Measurements from ENCODE around the gene MYO1B.
"Not testable (repeated sequence)": the region's sequence is repeated elsewhere in the genome, so short reads cannot be mapped to it uniquely, and the experiment has no call there.

MYO1B gene

GRCh38 chr2:191405546-191405945, 160.3 kb downstream of the MYO1B start:
- DNase-seq (ENCODE audit: low spot score): no peak

- no peak for DNase-seq (ENCODE audit: low spot score)
These were observed 165.6 kb downstream of the MYO1B start for GRCh38 chr2:191410646-191411436.

DNA sequence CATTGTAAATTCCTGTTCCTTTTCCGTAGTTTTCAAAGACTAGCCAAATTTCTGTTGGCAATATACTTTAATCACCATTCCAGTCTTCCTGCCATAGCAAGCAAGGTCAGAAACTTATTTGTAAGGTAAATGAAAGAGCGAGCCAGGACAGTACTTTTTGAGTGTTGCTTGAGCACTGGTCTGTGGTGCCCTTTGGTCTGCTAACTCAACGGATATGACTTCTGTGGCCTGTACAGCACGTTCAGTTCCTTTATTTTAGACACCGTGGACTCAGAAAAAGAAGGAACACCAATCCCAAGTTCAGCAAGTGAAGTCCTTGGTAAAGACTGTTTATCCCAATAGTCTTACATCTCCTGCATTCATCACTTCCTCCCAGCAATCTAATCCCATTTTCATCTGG, 166.3 kb downstream of the MYO1B start:
- DNase-seq (ENCODE audit: low spot score): no peak

- no peak for DNase-seq (ENCODE audit: low spot score)
These were observed 167.1 kb downstream of the MYO1B start for GRCh38 chr2:191412353-191412752.

DNA sequence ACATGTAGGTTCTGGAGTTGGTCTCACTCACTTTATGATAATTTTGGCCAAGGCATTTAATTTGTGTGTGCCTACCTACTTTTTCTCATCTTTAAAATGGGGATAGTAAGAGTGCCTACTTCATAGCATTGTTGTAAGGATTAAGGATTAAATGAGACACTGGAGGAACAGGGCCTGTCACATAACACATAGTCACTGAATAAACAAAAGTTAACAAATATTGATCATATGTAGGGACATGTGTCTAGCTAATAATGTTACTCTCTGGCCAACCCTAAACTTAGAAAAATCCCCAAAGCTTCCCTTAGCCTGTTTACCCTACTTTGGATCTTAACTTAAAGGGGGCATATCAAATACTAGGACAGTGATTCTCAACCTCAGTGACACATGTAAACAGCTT, 169.9 kb downstream of the MYO1B start:
- DNase-seq (ENCODE audit: low spot score): no peak

GRCh38 chr2:191415858-191416257, 170.7 kb downstream of the MYO1B start:
- DNase-seq (ENCODE audit: low spot score): no peak

DNA sequence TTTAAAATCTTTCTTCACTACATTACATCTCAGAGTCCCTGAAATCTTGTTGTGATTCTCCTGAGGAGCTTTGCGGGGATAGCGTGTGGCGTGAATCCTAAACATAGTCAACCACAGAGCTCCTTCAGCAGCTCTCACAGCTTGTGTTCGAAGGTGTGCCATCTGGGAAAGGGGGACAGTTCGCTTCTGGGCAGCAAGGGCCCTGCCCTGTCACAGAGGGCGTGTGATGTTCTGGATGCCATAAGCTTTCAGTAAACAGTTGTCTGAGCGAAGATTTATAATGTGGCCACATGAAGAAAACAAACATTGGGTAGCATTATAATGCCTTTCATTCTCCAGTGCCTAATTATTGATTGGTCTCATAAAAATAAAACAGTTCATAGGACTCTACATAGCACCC, 172.5 kb downstream of the MYO1B start:
- no peak for DNase-seq (ENCODE audit: low spot score)

DNA sequence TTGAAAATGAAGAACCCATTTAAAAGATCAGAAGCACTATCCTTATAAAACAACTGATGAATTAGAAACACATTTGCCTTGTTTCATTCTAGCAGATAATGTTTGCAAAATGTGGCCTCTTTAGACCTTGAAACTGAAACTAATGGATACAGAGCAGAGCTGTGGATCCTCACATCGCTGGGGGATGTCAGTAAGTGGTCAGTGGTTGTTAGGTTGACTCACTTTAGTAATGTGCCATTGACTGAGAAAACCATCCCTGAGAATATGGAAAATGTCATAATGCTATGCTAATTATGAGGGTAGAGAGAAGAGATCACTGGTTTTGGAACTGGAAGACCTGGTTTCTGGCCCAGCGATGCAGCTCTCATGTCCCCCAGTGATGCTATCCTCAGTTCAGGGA, 176.7 kb downstream of the MYO1B start:
- no peak for DNase-seq (ENCODE audit: low spot score)

- no peak for DNase-seq (ENCODE audit: low spot score)
These were observed 181.8 kb downstream of the MYO1B start for GRCh38 chr2:191427031-191427430.

DNA sequence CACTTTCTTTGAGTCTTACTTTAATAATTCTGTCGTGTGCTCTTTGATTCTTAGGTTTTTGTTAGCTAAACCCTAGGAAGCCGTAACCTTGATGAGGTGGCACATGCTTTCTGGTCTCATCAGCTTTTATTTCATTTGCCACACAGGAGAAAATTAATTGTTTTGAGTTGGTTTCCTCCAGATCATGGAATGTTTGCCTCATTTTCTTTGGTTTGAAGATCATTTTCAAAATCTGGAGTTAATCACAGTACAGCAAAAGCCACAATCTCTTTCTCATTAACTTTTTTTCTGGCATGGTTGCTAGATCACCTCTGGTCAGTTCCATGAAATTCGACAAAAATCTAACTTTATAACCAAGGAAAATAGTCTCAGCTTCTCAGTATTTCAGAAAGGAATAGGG, 182.9 kb downstream of the MYO1B start:
- peak; percentile 7 for DNase-seq (ENCODE audit: low spot score)

GRCh38 chr2:191430476-191430875, 185.3 kb downstream of the MYO1B start:
- no peak for DNase-seq (ENCODE audit: low spot score)

GRCh38 chr2:191432121-191432520, 186.9 kb downstream of the MYO1B start:
- no peak for DNase-seq (ENCODE audit: low spot score)

GRCh38 chr2:191434072-191434471, 188.9 kb downstream of the MYO1B start:
- DNase-seq (ENCODE audit: low spot score): no peak

DNA sequence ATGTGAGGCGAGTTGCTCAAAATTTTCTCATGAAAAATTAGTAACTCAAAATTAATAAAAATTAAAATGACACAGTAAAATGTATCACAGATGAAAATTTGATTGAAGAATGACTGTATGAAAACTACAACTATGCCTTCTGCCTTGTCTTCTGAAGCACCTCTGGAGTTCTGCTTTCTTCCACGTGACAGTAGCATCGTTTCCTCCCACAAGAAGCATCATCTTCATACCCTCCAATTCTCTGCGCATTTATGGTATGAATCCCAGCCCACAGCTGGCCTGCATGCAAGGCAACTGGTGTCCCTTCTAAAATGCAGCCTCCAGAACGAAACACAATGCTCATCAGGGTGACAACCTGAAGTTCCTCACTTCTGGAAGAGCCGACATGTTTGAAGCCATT, 189.9 kb downstream of the MYO1B start:
- no peak for DNase-seq (ENCODE audit: low spot score)

DNA sequence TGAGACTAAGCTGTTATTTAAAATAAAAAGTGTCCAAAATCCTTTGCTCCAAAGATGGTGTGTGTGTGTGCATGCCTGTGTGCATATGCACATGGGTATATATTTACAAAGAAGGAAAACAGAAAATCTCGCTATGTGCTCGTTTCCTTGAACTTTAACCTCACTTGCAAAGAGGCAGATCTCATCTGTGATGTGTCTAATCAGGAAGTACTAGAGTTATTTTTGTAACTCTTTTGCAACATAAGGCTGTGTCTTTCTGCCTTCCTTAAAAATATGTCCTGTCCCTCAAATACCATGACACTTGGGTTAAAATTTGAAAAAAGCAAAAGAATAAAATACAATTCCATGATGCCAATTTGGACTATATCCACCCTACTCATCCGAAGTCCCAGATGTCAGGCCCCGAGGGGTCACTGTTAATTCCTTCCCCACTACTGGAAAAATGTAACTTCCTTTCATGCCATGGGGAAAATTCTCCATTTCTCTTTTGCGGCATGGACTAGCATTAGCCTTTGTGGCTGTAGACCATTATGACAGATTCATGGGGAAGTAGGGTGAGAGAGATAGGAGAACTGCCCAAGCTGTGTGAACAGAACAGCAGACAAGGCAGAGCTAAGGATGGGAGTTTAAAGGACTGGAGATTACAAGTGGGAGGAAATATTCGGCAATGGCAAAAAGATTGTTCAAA, 191.3 kb downstream of the MYO1B start:
- DNase-seq (ENCODE audit: low spot score): no peak

DNA sequence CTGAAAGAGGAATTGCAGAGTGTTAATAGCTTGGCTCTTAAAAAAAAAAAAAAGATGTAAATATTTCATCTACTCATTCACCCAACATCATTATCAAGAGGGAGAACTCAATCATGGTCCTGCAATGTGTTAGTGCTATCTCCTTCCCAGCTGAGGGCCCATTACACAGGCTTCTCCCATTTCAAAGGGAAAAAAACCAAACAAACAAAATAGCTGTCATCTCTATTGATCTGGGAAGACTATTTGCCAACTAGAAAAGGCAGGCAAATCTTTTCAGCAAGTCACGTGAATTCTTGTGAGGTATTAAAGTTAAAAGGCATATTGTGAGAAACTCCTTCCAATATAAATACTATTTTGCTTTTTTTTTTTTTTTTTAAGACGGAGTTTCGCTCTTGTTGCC, 194.3 kb downstream of the MYO1B start:
- DNase-seq (ENCODE audit: low spot score): no peak

DNA sequence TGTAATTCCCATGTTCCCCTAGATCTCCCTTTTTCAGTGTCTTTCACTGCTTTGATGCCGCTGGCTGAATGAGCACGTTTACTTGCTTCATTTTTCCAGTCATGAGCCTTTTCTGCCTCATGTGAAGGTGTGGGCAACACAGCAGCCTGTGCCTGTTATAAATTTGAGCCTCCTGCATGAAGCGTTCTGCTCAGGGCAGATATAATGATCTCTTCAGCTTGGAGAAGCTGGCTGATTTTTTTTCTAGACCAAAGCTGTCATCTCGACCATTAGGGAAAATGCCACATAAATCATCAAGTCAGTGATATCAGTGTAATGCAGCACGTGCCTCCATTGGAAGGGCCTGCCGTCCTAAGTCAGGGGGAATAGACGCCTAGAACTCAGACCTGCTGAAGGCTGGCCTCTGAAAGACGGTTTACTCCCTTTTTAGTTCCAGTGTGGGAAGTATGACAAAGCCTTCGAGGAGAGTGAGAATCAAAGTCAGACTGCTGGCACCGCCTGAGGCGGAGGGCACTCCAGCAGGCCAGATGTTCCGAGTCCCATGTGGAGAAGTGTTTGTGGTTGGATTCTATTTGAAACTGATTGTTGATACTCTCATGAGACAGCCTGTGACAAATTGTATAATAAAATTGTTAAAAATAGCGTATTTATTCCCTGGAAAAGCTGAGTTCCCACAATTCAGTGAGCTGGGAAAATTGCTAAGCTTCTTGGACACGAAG, 196.5 kb downstream of the MYO1B start:
- peak; percentile 73 for DNase-seq (ENCODE audit: low spot score)

DNA sequence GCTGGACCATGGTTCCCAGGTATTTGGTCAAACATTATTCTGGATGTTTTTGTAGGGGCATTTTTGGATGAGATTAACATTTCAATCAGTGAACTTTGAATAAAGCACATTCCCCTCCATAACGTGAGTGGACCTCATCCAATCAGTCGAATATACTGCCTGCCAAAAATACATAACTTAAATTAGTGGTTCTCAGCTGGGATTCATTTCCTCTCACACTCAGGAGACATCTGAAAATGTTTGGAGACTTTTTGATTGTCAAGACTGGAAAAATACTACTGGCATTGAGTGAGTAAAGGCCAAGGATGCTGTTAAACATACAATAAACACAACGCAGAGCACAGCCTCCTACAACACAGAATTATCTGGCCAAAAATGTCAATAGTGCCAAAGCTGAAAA, 198.2 kb downstream of the MYO1B start:
- no peak for DNase-seq (ENCODE audit: low spot score)

GRCh38 chr2:191446910-191447309, 201.7 kb downstream of the MYO1B start:
- DNase-seq (ENCODE audit: low spot score): no peak

- DNase-seq (ENCODE audit: low spot score): no peak
These were observed 205.9 kb downstream of the MYO1B start for GRCh38 chr2:191451116-191451515.

DNA sequence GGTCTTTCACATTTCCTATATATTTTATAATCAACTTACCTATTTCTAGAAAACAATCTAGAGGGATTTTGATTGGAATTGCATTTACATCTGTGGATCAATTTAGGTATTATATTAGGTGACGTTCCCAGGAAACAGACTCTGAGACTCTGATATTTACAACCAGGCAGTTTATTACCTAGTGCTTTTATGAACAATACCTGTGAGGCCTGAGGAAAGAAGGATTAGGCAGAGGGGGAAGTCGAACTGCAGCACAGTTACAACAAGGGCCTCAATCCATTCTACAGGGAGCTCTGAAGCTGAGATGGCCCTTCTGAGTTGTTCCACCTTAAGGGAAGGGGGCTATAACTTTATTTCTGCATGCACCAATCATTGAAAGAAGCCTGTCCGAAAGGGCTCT, 206.9 kb downstream of the MYO1B start:
- no peak for DNase-seq (ENCODE audit: low spot score)

GRCh38 chr2:191453761-191454160, 208.6 kb downstream of the MYO1B start:
- DNase-seq (ENCODE audit: low spot score): no peak

DNA sequence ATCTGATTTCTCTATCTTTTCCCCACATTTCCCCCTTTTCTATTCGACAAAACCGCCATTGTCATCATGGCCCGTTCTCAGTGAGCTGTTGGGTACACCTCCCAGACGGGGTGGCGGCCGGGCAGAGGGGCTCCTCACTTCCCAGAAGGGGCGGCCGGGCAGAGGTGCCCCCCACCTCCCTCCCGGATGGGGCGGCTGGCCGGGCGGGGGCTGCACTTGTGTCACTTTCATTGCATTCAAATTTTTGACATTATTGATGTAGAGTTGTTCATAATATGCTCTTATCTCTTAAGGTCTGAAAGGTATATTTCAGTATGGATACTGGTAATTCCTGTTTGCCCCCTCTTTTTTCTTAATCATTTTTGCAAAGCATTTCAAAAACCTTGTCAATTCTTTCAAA, 211.3 kb downstream of the MYO1B start:
- not testable (repeated sequence) for DNase-seq (ENCODE audit: low spot score)
